HG02610 (cell line): ENCODE results near the gene DENND4A.

Source experiments
- ATAC-seq: cut with Tn5 transposase; IDR thresholded peaks from one replicate; pipeline ENCODE4 v1.9.1; 2021; ENCODE audit warnings: mild to moderate bottlenecking, moderate library complexity; ENCODE audit not compliant: unreplicated experiment

Gene DENND4A

GRCh38 chr15:65792138-65792987, at the start of gene DENND4A:
DENND4A (minus strand) TSS chr15:65792293; CDS start chr15:65756450, 35,843 bp downstream.
- ATAC-seq, result peak; percentile 78

DNA sequence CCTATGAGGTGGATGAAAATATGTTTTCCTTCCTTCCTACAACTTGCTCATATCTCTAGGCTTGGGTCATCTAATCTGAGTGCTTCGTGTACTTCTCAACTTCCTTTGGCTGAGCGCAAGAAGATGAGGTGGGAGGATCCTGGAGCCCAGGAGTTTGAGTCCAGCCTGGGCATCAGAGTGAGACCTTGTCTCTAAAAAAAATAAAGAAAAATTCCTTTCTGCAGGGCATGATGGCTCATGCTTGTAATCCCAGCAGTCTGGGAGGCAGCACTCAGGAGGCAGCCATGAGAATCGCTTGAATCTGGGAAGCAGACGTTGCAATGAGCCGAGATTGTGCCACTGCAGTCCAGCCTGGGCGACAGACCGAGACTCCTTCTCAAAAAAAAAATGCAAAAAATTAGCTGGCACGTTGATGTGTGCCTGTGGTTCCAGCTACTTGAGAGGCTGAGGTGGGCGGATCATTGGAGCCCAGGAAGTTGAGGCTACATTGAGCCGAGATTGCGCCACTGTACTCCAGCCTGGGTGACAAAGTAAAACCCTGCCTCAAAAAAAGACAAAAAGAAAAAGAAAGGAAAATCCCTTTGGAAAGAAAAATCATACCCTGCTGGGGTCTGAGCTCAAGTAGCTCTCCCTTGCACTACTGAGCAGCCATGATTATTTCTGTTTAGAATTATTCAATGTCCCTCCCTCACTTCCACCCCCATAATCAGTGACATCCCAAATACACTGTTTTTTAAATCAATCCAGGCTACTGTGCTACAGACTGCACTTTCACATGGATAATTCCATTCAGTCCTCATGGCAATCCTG, 49.2 kb upstream of the DENND4A start:
- no peak for ATAC-seq

DNA sequence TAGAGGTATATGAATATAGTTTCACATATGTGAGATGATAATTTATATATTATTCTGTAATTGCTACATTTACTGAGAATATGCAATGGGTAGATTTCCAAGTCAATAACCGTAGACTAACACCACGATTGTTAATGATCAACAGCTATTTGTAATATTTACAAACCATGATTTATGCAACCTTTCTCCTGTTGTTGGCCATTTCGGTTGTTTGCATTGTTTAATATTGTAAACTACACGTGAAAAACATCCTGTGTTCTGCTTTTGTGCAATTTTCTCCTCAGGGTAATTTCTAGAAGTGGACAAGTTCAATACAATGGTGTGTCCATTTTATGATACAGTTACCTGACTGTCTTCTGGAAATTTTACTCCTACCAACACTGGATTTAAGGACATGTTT, 47.9 kb upstream of the DENND4A start:
- ATAC-seq, result no peak

- no peak for ATAC-seq
Observed at GRCh38 chr15:65839354-65839901, 47.3 kb upstream of the DENND4A start.

DNA sequence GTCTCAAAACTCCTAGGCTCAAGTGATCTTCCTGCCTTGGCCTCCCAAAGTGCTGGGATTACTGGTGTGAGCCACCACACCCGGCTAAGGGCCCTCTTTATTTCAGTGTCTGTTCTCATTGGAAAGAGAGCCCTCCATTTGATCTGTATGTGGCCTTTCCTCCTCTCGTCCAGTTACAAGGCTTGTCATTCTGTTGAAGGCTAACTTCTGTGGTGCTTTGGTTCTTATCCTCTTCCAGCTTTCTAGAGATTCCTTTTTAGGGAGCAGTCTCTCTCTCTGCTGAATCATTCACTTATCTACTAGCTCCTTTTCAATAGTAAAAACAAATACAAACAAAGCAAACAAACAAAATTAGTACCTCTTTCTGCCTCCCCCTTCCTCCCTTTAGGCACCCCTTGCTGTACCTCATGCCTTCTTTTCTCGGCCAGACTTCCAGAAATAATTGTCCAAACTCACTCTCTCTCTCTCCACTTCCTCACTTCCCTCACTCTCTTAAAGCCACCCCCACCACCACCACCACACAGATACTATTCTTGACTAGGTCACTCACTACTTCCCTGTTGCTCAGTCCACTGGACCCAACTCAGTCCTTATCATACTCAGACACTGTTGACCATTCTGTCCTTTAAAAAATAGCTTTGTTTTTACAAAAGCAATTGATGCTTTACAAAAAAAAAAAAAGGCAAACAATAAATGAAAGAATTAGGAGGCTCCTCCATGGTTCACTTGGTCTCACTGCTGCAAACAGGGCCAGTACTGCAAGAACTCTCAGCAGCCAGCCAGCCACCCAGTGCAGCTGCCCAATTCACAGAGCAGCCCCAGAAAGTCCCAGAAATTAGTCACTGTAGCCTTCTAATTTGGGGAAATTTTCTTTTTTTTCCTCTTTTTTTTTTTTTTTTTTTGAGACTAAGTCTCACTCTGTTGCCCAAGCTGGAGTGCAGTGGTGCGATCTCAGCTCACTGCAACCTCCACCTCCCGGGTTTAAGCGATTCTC, 45.5 kb upstream of the DENND4A start:
- no peak for ATAC-seq

GRCh38 chr15:65836665-65837064, 44.6 kb upstream of the DENND4A start:
- ATAC-seq, result no peak

DNA sequence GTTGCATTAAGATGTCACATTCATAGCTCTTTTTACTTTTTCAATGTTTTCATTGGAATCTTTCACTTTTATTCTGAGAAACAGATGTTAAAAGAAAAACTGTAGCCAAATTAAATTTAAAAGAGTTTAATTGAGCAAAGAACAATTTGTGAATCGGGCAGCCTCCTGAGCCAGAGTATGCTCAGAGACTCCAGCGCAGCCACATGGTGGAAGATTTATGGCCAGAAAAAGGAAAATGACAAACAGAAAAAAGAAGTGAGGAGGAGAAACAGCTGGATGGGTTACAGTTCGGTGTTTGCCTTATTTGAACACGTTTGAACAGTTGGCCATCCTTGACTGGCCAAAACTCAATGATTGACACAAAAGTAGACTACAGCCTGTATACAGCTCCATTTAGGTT, 43.4 kb upstream of the DENND4A start:
- no peak for ATAC-seq

- ATAC-seq, result no peak
Observed at GRCh38 chr15:65834603-65835282, 42.6 kb upstream of the DENND4A start.

GRCh38 chr15:65833501-65834205, 41.6 kb upstream of the DENND4A start:
- no peak for ATAC-seq

DNA sequence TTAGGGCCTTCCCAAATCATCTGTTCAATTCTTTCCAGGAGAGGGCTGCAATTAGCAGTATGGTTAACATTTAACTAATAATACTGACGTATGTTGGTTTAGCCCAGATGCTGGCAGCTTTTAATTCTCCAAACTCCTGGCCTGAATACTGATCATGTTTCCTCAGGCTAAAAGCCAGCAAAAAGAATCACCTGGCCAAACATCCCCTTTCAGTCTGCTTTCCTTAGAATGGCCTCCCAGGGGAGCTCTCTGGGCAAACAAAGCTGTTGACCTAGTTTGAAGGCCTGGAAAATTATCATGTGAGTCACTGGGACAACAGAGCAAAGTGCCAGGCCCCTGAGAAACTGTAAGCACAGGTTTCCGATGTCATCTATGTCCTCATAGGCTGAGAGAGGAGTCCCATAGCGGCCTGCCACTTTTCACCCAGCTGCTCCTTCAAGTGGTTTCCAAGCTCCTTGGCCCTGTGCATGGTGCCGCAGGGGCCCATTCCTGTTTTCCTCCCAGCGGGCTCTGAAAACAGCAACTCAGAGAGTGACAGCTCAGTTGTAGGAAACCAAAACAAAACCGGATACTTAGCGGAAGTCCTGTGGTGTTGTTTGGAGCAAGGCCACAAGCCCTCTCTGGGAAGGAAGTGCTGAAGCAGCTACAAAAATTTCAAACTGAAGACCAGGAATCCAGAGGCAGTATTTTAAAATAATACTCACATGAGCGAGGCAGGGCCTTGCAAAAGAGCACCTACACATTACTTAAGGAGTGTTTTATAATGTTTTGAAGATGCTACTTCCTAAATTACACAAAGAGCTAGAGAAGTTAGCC, 40.7 kb upstream of the DENND4A start:
- peak; percentile 46 for ATAC-seq

- ATAC-seq, result no peak
Observed at GRCh38 chr15:65829130-65829764, 37.2 kb upstream of the DENND4A start.

DNA sequence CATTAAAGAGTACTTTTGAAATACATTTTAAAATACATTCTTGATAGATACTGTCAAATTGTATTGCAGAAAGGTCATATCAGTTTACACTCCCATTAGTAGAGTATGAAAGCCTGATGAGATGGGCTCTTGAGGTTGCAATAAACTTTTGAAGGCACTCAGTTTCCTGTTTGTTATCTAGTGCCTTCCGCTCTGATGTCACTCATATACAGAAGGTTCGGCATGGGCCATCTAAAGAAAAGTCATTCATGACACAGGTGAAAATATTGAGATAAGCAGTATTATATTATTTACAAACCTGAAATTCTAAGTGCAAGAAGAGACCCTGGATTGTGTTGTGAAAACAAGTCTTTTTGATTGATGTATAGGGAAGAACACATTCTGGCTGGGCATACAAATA, 36.5 kb upstream of the DENND4A start:
- ATAC-seq, result no peak

GRCh38 chr15:65827065-65827464, 35.0 kb upstream of the DENND4A start:
- no peak for ATAC-seq

GRCh38 chr15:65824941-65825544, 33.0 kb upstream of the DENND4A start:
- no peak for ATAC-seq

DNA sequence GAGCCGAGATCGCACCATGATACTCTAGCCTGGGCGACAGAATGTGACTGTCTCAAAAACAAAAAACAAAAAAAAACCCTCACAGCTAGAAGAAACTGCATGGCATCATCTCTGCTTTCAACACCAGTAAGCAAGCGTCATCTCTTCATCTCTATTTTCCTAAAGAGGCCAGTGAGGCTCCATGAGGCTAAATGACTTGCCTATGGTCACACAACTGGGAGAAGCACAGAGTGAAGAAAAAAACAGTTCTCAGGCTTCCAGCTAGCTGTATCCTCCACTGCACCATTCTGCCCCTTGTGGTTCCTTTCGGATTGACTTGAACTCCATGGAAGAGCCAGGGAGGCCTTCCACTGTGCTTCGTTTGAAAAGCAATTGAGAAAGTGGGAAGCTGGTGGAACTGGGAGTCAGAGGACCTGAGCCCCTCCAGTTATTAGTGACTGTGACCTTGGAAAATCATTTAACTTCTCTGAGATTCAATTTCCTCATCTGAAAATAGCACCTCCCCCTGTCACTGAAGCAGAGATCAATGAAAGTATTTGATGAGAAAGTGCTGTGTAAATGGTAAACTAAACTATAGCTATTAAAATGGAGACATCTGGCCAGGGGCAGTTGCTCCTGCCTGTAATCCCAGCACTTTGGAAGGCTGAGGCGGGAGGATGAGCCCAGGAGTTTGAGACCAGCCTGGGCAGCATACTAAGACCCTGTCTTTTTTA, 32.1 kb upstream of the DENND4A start:
- ATAC-seq, result no peak

DNA sequence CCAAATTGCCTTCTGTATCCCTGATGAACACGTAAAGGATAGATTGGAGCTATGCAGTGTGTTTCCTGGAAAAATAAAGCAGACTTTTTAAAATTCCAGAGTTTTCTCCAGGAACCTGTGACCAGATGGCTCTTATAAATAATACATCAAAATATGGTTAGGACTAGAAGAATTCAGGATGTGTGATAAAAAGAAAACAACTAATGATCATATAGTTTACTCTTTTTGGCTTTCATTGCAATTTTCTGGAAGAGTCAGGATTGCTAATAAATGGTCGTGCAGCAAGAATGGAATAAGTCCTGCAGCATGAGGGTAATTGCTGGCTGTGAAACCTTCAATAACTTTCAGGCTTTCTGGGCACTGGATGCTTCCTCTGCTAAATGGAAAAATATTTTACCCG, 30.2 kb upstream of the DENND4A start:
- no peak for ATAC-seq

GRCh38 chr15:65821070-65821469, 29.0 kb upstream of the DENND4A start:
- no peak for ATAC-seq
